ENCODE results near the gene SUCLA2. TPM values are rescaled to one million over a fixed set of nuclear protein-coding genes. Genes with fewer than 3 reads are reported as not detected.
"Not testable (repeated sequence)": the region's sequence is repeated elsewhere in the genome, so short reads cannot be mapped to it uniquely, and the experiment has no call there.

The SUCLA2 gene
- total RNA-seq, 1 experiment from 2014 or later: 83.8 TPM

- peak; percentile 23 for DNase-seq (ENCODE audit: low spot score)
- in situ Hi-C loops (cut with HindIII; ENCODE audit: low sequenced_read_pairs): no loop called here
Observed at GRCh38 chr13:48000559-48001113, 437 bp downstream of the SUCLA2 start.

DNA sequence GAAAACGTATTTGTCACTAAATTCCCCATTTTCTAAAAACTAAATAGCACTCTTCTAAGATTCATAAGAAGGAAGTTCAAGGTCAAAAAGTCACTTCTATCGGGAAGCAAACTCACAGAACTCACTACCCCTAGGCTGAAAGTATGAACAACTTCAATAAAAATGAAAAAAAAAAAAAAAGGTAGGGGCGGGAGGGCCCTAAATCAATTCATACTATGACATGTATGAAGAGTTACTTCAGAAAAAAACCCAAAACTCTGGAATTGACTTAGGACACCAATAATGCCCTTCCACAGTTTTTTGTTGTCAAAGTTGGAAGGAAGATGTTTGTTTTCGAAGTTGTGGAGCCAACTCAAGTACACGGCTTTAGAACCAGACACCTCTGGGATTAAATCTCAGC, 1.1 kb downstream of the SUCLA2 start:
- DNase-seq (ENCODE audit: low spot score): no peak
- in situ Hi-C loops (cut with HindIII; ENCODE audit: low sequenced_read_pairs): no loop called here

DNA sequence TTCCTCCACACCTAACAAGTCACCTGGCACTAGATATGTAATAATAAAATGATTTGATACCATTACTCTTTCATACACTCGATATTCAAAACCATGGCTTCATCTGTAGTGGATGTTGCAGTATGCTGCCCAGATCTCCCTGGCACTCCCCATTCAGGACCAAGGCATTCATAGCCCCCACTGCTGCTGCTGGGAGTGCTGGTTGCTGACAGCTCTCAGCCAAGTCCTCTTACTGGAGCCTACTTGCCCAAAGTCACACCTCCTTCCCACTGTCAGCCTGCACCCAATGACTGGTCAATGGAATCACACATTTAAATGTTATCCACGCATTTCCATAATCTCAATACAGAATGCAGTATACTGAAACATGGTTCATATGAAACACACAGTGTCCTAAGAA, 3.7 kb downstream of the SUCLA2 start:
- in situ Hi-C loops (cut with HindIII; ENCODE audit: low sequenced_read_pairs): no loop called here

DNA sequence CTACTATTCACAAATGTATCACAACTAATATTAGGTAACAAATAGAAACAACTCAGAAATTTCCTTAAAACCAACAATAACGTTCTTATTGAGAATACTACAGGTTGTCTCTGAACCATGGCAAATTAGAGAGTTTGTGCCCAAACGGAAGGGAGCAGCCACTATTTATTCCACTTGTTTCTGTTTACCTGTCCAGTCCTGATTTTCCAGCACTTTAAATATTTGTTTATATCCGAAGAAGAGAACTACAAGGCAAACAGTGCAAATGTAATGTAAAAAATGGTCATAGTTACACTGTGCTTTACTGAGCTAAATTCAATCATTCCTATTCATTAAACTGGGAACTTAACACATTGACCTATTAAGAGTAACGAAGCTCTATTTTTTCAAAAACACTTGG, 9.2 kb downstream of the SUCLA2 start:
- no peak for DNase-seq (ENCODE audit: low spot score)
- in situ Hi-C loops (cut with HindIII; ENCODE audit: low sequenced_read_pairs): no loop called here

More for the DNA sequence above, 3.7 kb downstream of the SUCLA2 start:
- no peak for DNase-seq (ENCODE audit: low spot score)

DNA sequence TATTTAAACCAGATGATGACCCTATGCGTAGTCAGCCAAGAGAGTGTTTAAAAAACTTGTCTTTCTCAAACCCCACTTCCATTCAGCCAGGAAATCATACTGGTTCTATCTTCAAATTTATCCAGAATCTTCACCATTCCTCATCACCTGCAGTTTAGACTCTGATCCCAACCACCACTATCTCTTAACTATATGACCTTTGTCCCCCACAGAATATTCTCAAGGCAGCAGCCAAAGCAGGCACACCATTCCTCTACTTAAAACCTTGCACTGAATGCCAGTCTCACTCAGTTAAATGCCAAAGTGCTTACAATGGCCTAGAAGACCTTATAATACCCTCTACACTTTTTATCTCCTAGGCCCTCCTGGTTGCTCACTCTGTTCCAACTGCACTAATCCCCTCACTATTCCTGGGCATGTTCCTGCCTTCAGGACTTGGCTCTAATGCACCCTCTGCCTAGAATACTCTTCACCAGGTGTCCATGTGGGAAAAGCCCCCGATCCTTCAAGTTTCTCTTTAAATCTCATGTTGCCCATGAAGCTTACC, 10.1 kb downstream of the SUCLA2 start:
- in situ Hi-C loops (cut with HindIII; ENCODE audit: low sequenced_read_pairs): no loop called here
- no peak for DNase-seq (ENCODE audit: low spot score)

DNA sequence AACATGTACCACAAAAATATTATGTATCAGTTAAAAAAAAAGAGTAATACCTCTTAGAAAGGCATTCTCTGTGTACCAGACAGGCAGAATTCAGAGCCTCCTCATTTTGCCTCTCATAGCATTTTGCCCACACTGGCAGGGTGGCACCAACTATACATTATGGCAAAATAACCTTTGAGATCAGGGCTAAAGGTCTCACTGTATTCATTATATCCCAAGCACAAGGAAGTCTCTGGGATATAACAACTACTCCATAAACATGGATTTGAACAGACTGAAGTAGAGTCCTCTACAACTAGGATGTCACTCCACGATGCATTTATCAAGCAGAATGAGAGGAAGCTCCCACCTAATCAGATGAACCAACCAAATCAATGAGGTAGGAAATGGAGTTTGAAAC, 10.6 kb downstream of the SUCLA2 start:
- DNase-seq (ENCODE audit: low spot score): no peak
- in situ Hi-C loops (cut with HindIII; ENCODE audit: low sequenced_read_pairs): no loop called here

GRCh38 chr13:47983070-47983469, 18.0 kb downstream of the SUCLA2 start:
- no peak for DNase-seq (ENCODE audit: low spot score)
- in situ Hi-C loops (cut with HindIII; ENCODE audit: low sequenced_read_pairs): no loop called here

- DNase-seq (ENCODE audit: low spot score): no peak
- in situ Hi-C loops (cut with HindIII; ENCODE audit: low sequenced_read_pairs): no loop called here
Observed at GRCh38 chr13:47976325-47976724, 24.7 kb downstream of the SUCLA2 start.

- in situ Hi-C loops (cut with HindIII; ENCODE audit: low sequenced_read_pairs): no loop called here
- DNase-seq (ENCODE audit: low spot score): no peak
Observed at GRCh38 chr13:47964863-47965262, 36.2 kb downstream of the SUCLA2 start.

DNA sequence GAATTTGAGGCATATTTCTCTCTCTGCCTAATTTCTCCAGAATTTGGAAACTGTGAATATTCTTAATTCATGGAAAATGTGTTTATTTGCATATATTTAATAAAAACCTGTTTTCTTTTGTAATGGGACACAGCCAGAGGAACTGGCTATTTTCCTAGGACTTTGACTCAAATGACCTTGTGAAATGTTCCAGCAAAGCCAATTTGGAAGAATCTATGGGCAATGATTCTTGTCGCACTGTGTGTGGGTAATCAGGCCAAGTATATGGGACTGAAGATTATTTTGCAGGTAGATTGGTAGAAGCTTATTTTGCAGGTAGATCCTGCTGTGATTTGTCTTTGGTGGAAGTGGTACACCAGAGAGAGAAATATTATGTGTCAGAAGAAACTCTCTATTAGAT, 38.8 kb downstream of the SUCLA2 start:
- no peak for DNase-seq (ENCODE audit: low spot score)
- in situ Hi-C loops (cut with HindIII; ENCODE audit: low sequenced_read_pairs): no loop called here

DNA sequence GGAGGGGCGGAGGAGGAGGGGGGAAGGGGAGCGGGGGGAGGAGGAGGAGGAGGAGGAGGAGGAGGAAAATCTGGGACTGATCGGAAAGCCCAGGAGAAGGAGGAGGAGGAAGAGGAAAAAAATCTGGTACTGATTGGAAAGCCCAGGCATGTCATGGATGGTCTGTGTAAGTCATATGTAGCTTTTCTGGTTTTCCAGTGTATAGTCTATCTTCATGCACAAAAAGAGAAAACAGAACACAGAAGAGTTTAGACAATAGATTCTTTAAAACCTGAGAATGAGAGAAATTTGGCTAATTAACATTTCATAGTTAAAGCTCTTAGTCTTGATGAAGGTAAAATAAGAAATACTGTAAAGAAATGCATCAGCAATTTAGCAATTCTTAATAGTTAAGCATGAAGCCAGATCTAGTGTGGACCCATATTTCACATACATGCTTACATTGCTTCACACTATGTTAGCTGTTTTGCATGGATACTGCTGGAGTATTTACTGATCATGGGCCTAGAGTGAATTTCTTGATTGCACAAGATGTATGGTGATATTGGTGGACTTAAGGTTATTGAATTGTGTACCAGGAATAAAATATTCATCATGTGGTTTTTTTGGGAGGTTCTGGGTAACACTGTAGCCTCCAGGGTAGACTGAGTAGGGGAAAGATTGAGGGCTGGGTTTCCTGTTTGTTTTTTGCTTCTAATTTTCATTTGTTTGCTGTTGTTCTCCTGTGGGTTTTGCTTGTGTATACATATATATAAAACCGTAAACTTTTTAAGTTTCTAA, 41.4 kb downstream of the SUCLA2 start:
- no peak for DNase-seq (ENCODE audit: low spot score)
- in situ Hi-C loops (cut with HindIII; ENCODE audit: low sequenced_read_pairs): no loop called here

GRCh38 chr13:47957073-47957472, 44.0 kb downstream of the SUCLA2 start:
- no peak for DNase-seq (ENCODE audit: low spot score)
- in situ Hi-C loops (cut with HindIII; ENCODE audit: low sequenced_read_pairs): no loop called here

DNA sequence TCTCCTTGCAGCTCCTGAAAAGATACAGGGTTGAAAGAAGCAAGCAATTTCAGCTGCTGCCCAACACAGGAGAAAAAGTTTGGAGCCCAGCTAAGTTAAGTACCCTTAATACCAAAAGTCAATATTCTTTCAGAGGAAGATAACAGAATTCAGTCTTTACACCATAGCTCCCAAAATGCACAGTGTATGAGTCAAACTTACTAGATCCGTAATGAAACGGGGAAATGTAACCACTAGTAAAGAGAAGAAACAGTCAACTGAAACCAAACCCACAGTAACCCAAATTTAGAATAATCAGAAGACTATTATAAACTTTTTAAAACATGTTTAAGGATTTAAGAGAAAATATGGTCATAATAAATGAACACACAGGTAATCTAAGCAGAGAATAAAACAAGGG, 45.2 kb downstream of the SUCLA2 start:
- DNase-seq (ENCODE audit: low spot score): no peak
- in situ Hi-C loops (cut with HindIII; ENCODE audit: low sequenced_read_pairs): no loop called here

DNA sequence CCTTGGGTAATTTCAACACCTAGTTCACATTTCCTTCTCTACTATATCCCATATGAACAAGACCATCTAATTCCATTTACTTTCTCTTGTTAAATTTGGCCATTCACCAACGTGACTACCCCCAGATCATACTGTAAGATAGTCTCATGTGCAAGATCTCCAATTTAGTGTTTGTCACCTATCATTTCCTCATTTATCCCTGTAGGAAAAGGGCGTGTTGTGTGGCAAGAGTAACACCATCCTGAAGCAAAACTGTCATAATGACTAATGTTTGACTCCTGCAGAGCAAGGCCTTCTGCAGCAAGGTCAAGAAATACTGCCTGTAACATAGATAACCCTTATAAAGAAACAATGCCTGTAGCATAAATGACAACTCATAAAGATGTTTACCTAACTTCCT, 51.3 kb downstream of the SUCLA2 start:
- DNase-seq (ENCODE audit: low spot score): no peak
- in situ Hi-C loops (cut with HindIII; ENCODE audit: low sequenced_read_pairs): no loop called here

DNA sequence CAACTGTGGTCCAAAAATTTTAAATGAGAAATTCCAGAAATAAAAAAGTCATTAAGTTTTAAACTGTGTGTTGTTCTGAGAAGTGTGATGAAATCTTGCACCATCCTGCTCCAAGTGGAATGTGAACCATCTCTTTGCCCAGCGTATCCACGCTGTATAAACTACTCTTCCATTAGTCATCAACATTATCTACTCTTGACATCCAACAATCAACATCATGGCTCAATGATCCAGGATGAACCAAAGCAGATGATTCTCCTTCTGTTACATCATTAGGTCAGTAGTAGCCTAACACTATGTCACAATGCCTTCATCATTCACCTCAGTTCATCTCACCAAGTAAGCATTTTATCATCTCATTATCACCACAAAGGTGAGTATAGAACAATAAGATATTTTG, 55.3 kb downstream of the SUCLA2 start:
- in situ Hi-C loops (cut with HindIII; ENCODE audit: low sequenced_read_pairs): no loop called here
- no peak for DNase-seq (ENCODE audit: low spot score)

DNA sequence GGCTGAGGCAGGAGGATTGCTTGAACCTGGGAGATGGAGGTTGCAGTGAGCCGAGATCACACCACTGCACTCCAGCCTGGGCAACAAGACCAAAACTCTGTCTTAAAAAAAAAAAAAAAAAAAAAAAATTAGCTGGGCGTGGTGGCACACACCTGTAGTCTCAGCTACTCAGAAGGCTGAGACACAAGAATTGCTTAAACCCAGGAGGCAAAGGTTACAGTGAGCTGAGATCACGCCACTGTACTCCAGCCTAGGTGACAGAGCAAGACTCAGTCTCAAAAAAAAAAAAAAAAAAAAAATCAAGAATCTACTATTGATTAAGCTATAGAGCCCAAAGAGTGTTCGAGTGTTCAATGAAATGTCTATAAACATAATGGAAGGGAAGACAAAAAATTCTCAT, 55.9 kb downstream of the SUCLA2 start:
- DNase-seq (ENCODE audit: low spot score); in situ Hi-C loops (cut with HindIII; ENCODE audit: low sequenced_read_pairs): not testable (repeated sequence)

DNA sequence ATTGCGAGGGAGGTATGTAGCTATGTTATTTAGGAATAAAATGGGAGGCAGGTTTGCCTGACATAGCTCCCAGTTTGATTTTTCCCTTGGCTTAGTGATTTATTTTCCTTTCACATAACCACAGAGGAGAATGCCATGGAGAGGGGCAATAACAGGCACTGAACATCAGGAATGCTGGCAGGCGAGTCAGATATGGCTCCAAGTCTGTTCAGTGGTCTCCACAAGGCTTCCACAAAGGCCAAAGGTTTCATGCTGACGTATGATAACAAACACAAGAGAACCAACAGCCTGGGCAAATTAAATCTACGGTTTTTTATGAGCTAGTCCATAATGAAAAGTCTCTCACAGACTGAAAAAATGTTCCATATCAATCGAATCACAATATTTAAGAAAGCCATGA, 66.7 kb downstream of the SUCLA2 start:
- DNase-seq (ENCODE audit: low spot score): no peak
- in situ Hi-C loops (cut with HindIII; ENCODE audit: low sequenced_read_pairs): no loop called here

DNA sequence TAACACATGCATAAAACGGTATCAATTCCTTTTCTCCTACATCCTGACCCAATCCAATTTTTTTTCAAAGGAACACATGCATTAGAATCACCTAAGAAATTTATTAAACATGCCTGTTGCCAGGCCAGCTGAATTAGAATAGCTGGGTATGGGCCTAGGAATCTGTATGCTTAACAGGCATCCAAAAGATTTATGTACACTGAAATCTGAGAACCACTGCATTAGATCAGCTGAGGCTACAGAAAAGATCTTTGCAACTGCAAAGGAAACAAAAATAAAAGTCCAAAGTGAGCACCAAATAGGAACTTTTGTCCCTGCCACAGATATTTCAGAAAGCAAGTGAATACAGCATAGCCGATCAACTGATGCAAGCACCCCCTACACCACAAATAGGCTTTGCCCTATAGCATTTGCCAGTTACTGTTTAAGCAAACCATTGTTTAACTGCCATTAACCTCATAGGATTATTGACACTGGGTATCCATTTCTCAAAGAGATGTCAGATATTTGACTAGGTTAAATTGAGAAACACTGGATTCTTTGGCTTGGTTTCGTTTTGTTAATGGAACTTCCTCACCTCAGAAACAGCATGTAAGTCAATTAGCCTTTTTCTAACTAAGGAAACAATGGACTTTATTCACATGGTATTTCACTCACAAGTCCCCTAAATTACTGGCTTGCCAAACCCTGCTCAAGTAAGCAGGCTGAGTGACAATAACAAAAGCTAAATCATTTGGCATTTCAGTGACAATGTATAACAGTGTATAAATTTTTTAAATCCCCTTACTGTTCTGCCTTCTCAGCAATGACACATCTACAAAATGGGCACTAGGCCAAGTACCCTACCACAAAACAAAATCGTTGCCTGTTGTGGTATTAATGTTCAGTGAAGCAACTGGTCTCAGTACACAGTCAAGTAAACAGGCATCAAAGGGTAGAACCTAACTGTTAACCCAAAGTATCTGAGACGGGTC, 67.8 kb downstream of the SUCLA2 start:
- in situ Hi-C loops (cut with HindIII; ENCODE audit: low sequenced_read_pairs): no loop called here
- DNase-seq (ENCODE audit: low spot score): no peak

DNA sequence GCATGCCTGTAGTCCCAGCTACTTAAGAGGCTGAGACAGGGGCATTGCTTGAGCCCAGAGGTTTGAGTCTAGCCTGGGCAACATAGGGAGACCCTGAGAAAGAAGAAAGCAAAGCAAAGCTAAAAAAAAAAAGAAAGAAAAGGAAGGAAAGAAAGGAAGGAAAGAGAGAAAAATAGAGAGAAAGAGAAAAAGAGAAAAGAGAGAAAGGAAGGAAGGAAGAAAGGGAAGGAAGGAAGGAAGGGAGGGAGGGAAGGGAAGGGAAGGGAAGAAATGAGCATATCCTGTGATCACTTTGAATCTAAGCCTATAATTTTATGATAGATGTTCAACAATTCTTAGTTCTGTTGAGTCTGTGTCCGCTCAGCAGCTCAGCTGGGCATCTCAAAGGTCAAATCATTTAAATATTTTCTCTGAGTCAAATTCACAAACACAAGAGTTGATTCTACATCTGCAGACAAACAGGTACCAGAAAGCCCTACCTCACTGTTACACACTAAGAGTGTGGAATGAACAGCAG, 70.4 kb downstream of the SUCLA2 start:
- in situ Hi-C loops (cut with HindIII; ENCODE audit: low sequenced_read_pairs): no loop called here
- DNase-seq (ENCODE audit: low spot score): no peak

DNA sequence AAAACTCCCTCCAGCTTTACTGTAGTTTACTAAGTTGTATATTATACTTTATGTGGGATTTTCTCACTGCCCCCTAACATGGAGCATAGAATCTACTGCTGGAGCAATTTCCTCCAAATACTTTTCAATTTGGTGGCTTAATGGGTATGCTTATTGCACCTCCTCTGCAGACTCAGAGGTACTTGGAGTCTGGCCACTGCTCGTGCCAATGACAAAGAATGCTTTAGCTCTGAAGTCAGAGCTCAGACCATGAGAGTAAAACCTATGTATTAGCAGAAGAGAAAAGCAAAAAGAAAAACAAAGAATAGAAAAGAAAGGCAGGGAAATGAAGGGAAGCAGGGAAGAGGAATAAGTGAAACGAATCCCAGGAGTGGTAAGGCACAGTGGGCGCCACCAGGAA, 71.9 kb downstream of the SUCLA2 start:
- no peak for DNase-seq (ENCODE audit: low spot score)
- in situ Hi-C loops (cut with HindIII; ENCODE audit: low sequenced_read_pairs): no loop called here
